HepG2 (cell line): Measurements from ENCODE around the gene GNPDA2. TPM values are rescaled to one million over a fixed set of nuclear protein-coding genes. Genes with fewer than 3 reads are reported as not detected.

ENCODE experiments used
- ATAC-seq: fragments of 200-7000 bp; cut with Tn5 transposase; 3 replicates; pipeline ENCODE4 v1.9.1; 2020; ENCODE audit warnings: mild to moderate bottlenecking, moderate library complexity
- BruUV-seq: library from RNA; stranded (reverse); fragments of 400-500 nt; replicated peaks from 2 replicates; lab custom pipeline; 2021; lab: Mats Ljungman, UMichigan
- CTCF ChIA-PET: fragments of 300-600 bp; formaldehyde crosslinking; extraction: SDS; loops from one replicate; lab custom pipeline; 2021; ENCODE audit warnings: low total read pairs, inconsistent platforms, low intra/inter-chr PET ratio; lab: Yijun Ruan, JAX
- POLR2A ChIA-PET: fragments of 350-600 bp; sonication (Branson Sonifier 250); formaldehyde crosslinking; loops from one replicate; lab custom pipeline; 2020; ENCODE audit warnings: antibody characterized with exemption, inconsistent platforms; lab: Yijun Ruan, JAX
- DNase-seq: peaks from one replicate; pipeline ENCODE4 v3.0.0-alpha.2; 2015; ENCODE audit warnings: low spot score
- FAIRE-seq: peaks from 3 replicates; lab custom pipeline; 2011; peaks lifted over from hg19 to GRCh38; lab: Jason Lieb, UNC
- H2AFZ ChIP-seq: one replicate; pipeline ENCODE4 v1.6.1; 2011; ENCODE audit warnings: low read length, inconsistent platforms
- H3K27ac ChIP-seq: fragments of 300-600 bp; 3 replicates; pipeline ENCODE4 v1.8.0; 2011; ENCODE audit warnings: mixed run types, mild to moderate bottlenecking, mixed read lengths, low read length, inconsistent platforms; ENCODE audit not compliant: insufficient read depth; ENCODE audit errors: extremely low read length
- H3K27me3 ChIP-seq, 2 experiments: fragments of 200-600 bp in 1 of 2; 2 replicates in 1 of 2; 3 replicates in 1 of 2; pipeline versions ENCODE4 v1.6.0 to v1.8.0; 2011; ENCODE audit warnings: low read length in 2 of 2, mild to moderate bottlenecking in 2 of 2, moderate library complexity in 2 of 2, inconsistent platforms in 1 of 2; ENCODE audit not compliant: insufficient read depth in 2 of 2, control insufficient read depth in 1 of 2
- H3K36me3 ChIP-seq, 2 experiments: fragments of 200-600 bp in 1 of 2; replicated peaks in 1 of 2; 2 replicates in 1 of 2; 3 replicates in 1 of 2; pipeline versions ENCODE4 v1.5.1 to v1.8.0; 2011; ENCODE audit warnings: low read length in 2 of 2, inconsistent platforms in 1 of 2; ENCODE audit not compliant: insufficient read depth in 2 of 2, control insufficient read depth in 1 of 2
- H3K4me1 ChIP-seq: 2 replicates; pipeline ENCODE4 v1.5.1; 2012; ENCODE audit warnings: low read length, inconsistent platforms; ENCODE audit not compliant: insufficient read depth
- H3K4me2 ChIP-seq: 2 replicates; pipeline ENCODE4 v1.6.0; 2011; ENCODE audit warnings: low read depth, low read length, inconsistent platforms
- H3K4me3 ChIP-seq, 3 experiments: fragments of 200-600 bp in 1 of 3; sonication (generic), shearing (Covaris generic) in 1 of 3; replicated peaks in 1 of 3; 2 replicates each; pipeline ENCODE4 v1.5.1; 2011 to 2016; ENCODE audit warnings: low read length in 3 of 3, inconsistent platforms in 2 of 3, low read depth in 2 of 3, mild to moderate bottlenecking in 2 of 3, control low read depth in 1 of 3, mixed read lengths in 1 of 3; ENCODE audit not compliant: insufficient read depth in 1 of 3
- H3K79me2 ChIP-seq: one replicate; pipeline ENCODE4 v1.6.1; 2011; ENCODE audit warnings: low read length, inconsistent platforms; ENCODE audit not compliant: insufficient read depth
- H3K9ac ChIP-seq: 2 replicates; pipeline ENCODE4 v1.6.0; 2011; ENCODE audit warnings: mild to moderate bottlenecking, low read depth, low read length, inconsistent platforms; ENCODE audit not compliant: insufficient read depth
- H3K9me3 ChIP-seq: 2 replicates; pipeline ENCODE4 v1.5.1; 2012; ENCODE audit warnings: mild to moderate bottlenecking, low read length
- H4K20me1 ChIP-seq: 2 replicates; pipeline ENCODE4 v1.6.0; 2011; ENCODE audit warnings: inconsistent platforms, mild to moderate bottlenecking, low read length, moderate library complexity; ENCODE audit not compliant: insufficient read depth
- ARID4A ChIP-seq: sonication (generic); formaldehyde crosslinking; IDR thresholded peaks from 2 replicates; pipeline ENCODE4 v1.5.0; 2020; ENCODE audit warnings: mild to moderate bottlenecking, missing genetic modification reagents, borderline replicate concordance
- CREM ChIP-seq, 2 experiments: sonication (generic) in 1 of 2; formaldehyde crosslinking in 1 of 2; IDR thresholded peaks; 2 replicates each; pipeline versions ENCODE4 v1.4.0 to v1.6.1; 2016 to 2020; ENCODE audit warnings: antibody characterized with exemption in 1 of 2, mild to moderate bottlenecking in 1 of 2, missing genetic modification reagents in 1 of 2
- ETV6 ChIP-seq: sonication (generic); formaldehyde crosslinking; conservative IDR thresholded peaks from 2 replicates; pipeline ENCODE4 v1.4.0; 2020; ENCODE audit warnings: missing genetic modification reagents
- FOXA3 ChIP-seq: IDR thresholded peaks from 2 replicates; pipeline ENCODE4 v1.6.1; 2016; ENCODE audit warnings: missing genetic modification reagents, missing compliant biosample characterization
- PHF20 ChIP-seq: sonication (generic); formaldehyde crosslinking; IDR thresholded peaks from 2 replicates; pipeline ENCODE4 v1.5.0; 2020; ENCODE audit warnings: mild to moderate bottlenecking, missing genetic modification reagents
- POGK ChIP-seq: sonication (generic); formaldehyde crosslinking; conservative IDR thresholded peaks from 2 replicates; pipeline ENCODE4 v1.8.0; 2022; ENCODE audit warnings: mild to moderate bottlenecking, moderate library complexity, missing genetic modification reagents
- ZFP91 ChIP-seq: sonication (generic); formaldehyde crosslinking; IDR thresholded peaks from 2 replicates; pipeline ENCODE4 v1.9.0; 2022; ENCODE audit warnings: missing genetic modification reagents, mild to moderate bottlenecking, borderline replicate concordance
- ZNF143 ChIP-seq: sonication (generic); formaldehyde crosslinking; IDR thresholded peaks from 2 replicates; pipeline ENCODE4 v1.4.0; 2020; ENCODE audit warnings: missing genetic modification reagents
- ZNF232 ChIP-seq: sonication (generic); formaldehyde crosslinking; IDR thresholded peaks from 2 replicates; pipeline ENCODE4 v1.4.0; 2020; ENCODE audit warnings: missing genetic modification reagents, borderline replicate concordance
- ZNF367 ChIP-seq: sonication (generic); formaldehyde crosslinking; IDR thresholded peaks from 2 replicates; pipeline ENCODE4 v1.4.0; 2020; ENCODE audit warnings: missing genetic modification reagents, borderline replicate concordance
- ZNF616 ChIP-seq: sonication (generic); formaldehyde crosslinking; IDR thresholded peaks from 2 replicates; pipeline ENCODE4 v1.5.0; 2020; ENCODE audit warnings: low read depth, mild to moderate bottlenecking, missing genetic modification reagents
- WGBS: methylation state at CpG from one replicate; pipeline ENCODE4 v1.1.6; 2017; ENCODE audit warnings: low lambda C conversion rate; 5-methylcytosine and 5-hydroxymethylcytosine counted together
- in situ Hi-C: cut with HindIII; loops from 2 replicates; pipeline ENCODE4 v1.10.0; 2017; ENCODE audit warnings: low pct_unique_long_range_greater_than_20kb; ENCODE audit not compliant: extremely low pct_ligation_motif_present
- intact Hi-C: fragments of 100-400 bp; cut with micrococcal nuclease; formaldehyde crosslinking; loops from one replicate; pipeline ENCODE4 v1.10.0; 2022; ENCODE audit not compliant: unreplicated experiment
- polyA plus RNA-seq, 8 experiments: library from polyadenylated mRNA; depleted of rRNA in 3 of 8; stranded (reverse) in 7 of 8; unstranded in 1 of 8; fragments of >200 nt; fragmentation: Illumina TruSeq in 4 of 8; extraction: Trizol in 4 of 8; gene quantifications; 2 replicates each; pipeline versions ENCODE4 v1.2.1 to v1.2.3, GENCODE V29; 2011 to 2016; ENCODE audit warnings: low read depth in 4 of 8, missing spikeins in 1 of 8, mixed read lengths in 1 of 8; ENCODE audit not compliant: insufficient read depth in 1 of 8
- total RNA-seq, 5 experiments: library from RNA; depleted of rRNA; stranded (reverse); fragments of >200 nt; fragmentation: Illumina TruSeq; extraction: Trizol; gene quantifications; 2 replicates each; pipeline ENCODE4 v1.2.3, GENCODE V29; 2016; ENCODE audit warnings: low read depth in 1 of 5

The GNPDA2 gene
- total and polyA plus RNA-seq, 2 of the 13 experiments (the other 11 are each of a cell fraction or from before 2014, with no cell fraction given): 5.4 to 9.0 TPM

- in situ Hi-C loops: no loop called here
- FAIRE-seq (peak; percentile 56), DNase-seq (peak; percentile 85), ATAC-seq (peak; percentile 94)
- H4K20me1 ChIP-seq: no peaks in the 10 kb centered on the region
- peaks cover 32% of the 10 kb centered on the region for H3K79me2 ChIP-seq
- peak within 1 kb of the TSS; percentile 88 for H3K9ac ChIP-seq
- intact Hi-C loops: loop anchor here (1.0 kb wide), 1 partner anchor 48 kb away; the partner anchor contains the start of gene GNPDA2
- BruUV-seq: TSS peak; percentile 68
- under 1% methylated on average over 34 of the region's 57 CpGs for WGBS
- peak within 1 kb of the TSS; percentile 67 to 90 (median 87) for H3K4me3 ChIP-seq
- peaks cover under 1 to 14% of the 10 kb centered on the region in 2 experiments; a peak in 3 of 5 replicates for H3K36me3 ChIP-seq
- POLR2A ChIA-PET: interaction anchor here (0.7 to 3.2 kb wide), 16 partner anchors 9 to 53 kb away, joined by 3 to 27 read pairs (median 4); partner anchors contain the start of gene GNPDA2
- peak within 1 kb of the TSS; percentile 90 for H3K4me2 ChIP-seq
- CTCF ChIA-PET: no interaction called here
- peak within 1 kb of the TSS; percentile 93 for H3K27ac ChIP-seq
- H2AFZ ChIP-seq: peak within 1 kb of the TSS; percentile 91
- H3K4me1 ChIP-seq: peaks cover 24% of the 10 kb centered on the region
- no peaks in the 10 kb centered on the region for H3K9me3 ChIP-seq
- no peaks in the 10 kb centered on the region; a peak in 1 of 5 replicates for H3K27me3 ChIP-seq
- TF ChIP-seq ZFP91 (CRISPR knock-in tag): peak; percentile 66; the same call in 1 of the 2 replicates
- 0 out of 2 replicates have a peak, but pooled peaks have one; percentile 12 for TF ChIP-seq ETV6 (CRISPR knock-in tag)
- peak; percentile 30; the same call in 1 of the 2 replicates for TF ChIP-seq FOXA3 (CRISPR knock-in tag)
- 0 out of 2 replicates have a peak, but pooled peaks have one; percentile 34 for TF ChIP-seq POGK (CRISPR knock-in tag)
- peak; percentile 52; the same call in 1 of the 2 replicates for TF ChIP-seq ZNF143
- TF ChIP-seq ZNF232 (CRISPR knock-in tag): peak; percentile 60; the same call in 1 of the 2 replicates
- peak; percentile 98 for TF ChIP-seq CREM (IDR thresholded peaks at IDR 0.05)
- TF ChIP-seq CREM (CRISPR knock-in tag; IDR thresholded peaks at IDR 0.05): peak; percentile 66
- TF ChIP-seq ZNF367 (CRISPR knock-in tag): 0 out of 2 replicates have a peak, but pooled peaks have one; percentile 12
- peak; percentile 90 for TF ChIP-seq ARID4A (CRISPR knock-in tag)
- TF ChIP-seq PHF20 (CRISPR knock-in tag): peak; percentile 97
- TF ChIP-seq ZNF616 (CRISPR knock-in tag): 0 out of 2 replicates have a peak, but pooled peaks have one; percentile 47
These were observed 48.0 kb downstream of the GNPDA2 start, which contains the start of gene GUF1 for GRCh38 chr4:44678094-44679041. GUF1 (plus strand) TSS chr4:44678420; CDS start chr4:44678623, 203 bp downstream.
